ENCODE data around the gene GLG1. TPM values are rescaled to one million over a fixed set of nuclear protein-coding genes. Genes with fewer than 3 reads are reported as not detected.

Gene GLG1
- 43.8 to 52.0 TPM (median 48.9 TPM) in 5 replicates for total RNA-seq (2022; extraction: Qiagen RNA extraction; ENCODE audit: low read depth)

GRCh38 chr16:74606521-74607309 lies at the start of gene GLG1:
TSS of gene GLG1 (minus strand) at chr16:74607114. CDS start at chr16:74607094, 20 bp downstream.

DNA sequence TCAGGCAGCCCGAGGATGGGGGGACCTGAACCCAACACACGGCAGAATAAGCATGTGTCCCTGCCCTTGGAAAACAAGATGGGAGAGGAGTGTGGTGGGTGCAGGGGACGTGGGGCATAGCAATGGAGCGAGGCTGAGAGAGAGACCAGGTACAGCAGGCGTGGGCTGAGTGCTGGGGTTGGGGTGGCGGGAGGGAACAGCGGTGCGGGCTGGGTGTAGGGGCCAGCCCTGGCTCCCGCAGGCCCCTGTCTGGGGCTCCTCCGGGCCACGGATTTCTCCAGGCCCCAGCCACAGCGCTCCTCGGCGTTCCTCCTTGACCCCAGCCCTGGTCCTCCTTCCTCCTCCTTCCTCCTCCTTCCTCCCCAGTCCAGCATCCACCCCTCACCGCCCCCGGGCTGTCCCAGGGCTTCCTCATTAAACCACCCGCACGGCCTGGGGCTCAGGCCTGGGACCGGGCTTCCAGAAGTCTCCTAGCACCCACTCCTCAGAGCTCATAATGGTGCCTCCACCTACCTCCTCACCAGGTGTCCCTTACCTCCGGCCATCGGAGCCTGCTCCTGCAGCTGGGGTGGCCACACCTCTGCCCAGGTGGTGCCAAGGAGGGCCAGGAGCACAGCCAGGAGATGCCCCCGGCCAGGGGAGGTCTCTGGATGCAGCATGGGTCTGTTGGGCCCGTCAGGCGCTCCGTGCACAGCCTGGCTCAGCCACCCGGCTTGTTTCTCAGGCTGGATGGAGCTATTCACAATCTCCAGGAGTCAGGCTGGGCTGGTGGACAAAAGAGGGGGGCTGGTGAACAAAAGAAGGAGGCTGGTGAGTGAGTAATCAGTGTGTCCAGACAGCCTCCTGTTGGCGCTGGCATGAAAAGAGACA lies 186.1 kb downstream of the GLG1 start, which contains the start of gene CLEC18B:
TSS of gene CLEC18B (minus strand) at position 867 of the 870 bp plus-strand sequence. CDS start at position 659, 208 bp downstream.

Other genes with a start within 250 kb of the GLG1 start
- 0.43 to 0.63 TPM in 2 of 5 replicates, not detected in the others for gene NPIPB15, start 230.8 kb downstream of the GLG1 start, total RNA-seq (2022; extraction: Qiagen RNA extraction; ENCODE audit: low read depth)
- 0.23 to 0.63 TPM (median 0.26 TPM) in 3 of 5 replicates, not detected in the others for gene CLEC18B, start 185.6 kb downstream of the GLG1 start, total RNA-seq (2022; extraction: Qiagen RNA extraction; ENCODE audit: low read depth)
- gene RFWD3, start 59.8 kb upstream of the GLG1 start, total RNA-seq (2022; extraction: Qiagen RNA extraction; ENCODE audit: low read depth): 31.5 to 39.6 TPM (median 36.5 TPM) in 5 replicates
- gene MLKL, start 93.7 kb upstream of the GLG1 start, total RNA-seq (2022; extraction: Qiagen RNA extraction; ENCODE audit: low read depth): 39.0 to 44.3 TPM (median 41.6 TPM) in 5 replicates
- gene FA2H, start 167.7 kb upstream of the GLG1 start, total RNA-seq (2022; extraction: Qiagen RNA extraction; ENCODE audit: low read depth): 33.5 to 35.0 TPM (median 34.0 TPM) in 5 replicates